T-helper 22 cell (primary cell): ENCODE measurements around the gene RNF208.
"Not testable (repeated sequence)": the region's sequence is repeated elsewhere in the genome, so short reads cannot be mapped to it uniquely, and the experiment has no call there.

Experiments
- DNase-seq: peaks from one replicate; pipeline ENCODE4 v3.0.0-alpha.2; 2020; ENCODE audit warnings: low read depth

RNF208 gene, protein sequence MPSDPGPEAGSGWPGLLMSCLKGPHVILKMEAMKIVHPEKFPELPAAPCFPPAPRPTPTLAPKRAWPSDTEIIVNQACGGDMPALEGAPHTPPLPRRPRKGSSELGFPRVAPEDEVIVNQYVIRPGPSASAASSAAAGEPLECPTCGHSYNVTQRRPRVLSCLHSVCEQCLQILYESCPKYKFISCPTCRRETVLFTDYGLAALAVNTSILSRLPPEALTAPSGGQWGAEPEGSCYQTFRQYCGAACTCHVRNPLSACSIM

DNA sequence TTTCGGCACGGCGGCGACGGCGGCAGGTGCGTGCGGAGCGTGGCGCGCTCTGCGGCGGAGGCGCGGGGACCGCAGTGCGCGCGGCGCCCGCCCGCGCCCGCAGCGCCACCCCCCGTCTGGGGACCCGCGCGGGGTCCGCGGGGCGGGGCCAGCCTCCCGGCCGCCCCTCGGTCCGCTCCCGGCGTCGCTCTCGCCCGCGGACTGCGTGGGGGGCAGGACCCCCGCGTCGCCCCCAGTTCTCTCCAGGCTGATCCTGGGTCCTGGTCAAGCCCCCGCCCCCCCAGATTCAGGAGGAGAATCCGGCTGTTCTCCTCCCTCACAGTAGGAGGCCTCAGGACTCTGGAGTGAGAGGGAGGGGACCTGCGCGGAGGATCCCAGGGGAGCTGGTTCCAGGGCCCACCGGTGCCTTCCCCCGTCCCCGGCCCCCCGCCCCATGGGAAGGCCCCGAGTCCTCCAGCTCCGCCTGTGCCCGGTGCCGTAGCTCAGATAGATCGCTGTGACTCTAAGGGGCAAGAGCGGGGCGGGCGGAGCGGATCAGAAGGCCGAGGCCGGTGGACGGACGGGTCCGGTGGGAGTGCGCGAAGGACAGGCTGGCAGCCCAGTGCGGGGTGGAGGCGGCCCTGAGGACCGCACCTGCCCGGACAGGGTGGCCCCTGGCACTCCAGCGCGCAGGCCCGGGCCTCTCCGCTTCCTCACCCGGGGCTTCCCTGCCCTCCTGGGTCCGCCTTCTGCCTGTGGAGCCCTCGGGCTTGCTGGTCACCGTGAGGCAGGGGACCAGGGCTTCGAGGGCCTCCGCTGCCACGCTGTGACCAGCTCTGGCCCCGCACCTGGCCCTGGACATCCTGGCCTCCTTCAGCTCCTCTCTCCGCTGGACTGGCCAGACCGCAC lies at the start of gene RNF208:
RNF208 (minus strand) TSS at position 51 of the 888 bp plus-strand sequence. CDS start 1,028 bp downstream, outside the sequence.
- no peak for DNase-seq

DNA sequence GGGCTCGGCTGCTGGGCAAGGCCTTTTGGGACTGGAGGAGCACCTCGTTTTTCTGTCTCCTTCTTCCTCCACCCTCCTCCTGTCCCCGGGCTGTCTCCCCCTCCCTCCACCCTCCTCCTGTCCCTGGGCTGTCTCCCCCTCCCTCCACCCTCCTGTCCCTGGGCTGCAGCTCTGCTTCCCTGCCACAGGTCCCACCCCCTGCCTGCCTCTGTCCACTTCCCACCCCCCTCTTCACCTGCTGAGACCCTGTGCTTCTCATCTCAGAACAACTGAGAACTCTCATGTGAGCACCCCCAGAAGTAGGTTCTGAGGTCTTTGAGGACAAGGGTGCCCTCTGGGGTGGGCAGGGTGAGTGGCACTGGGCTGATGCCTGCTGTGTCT lies 49.6 kb upstream of the RNF208 start:
- no peak for DNase-seq

DNA sequence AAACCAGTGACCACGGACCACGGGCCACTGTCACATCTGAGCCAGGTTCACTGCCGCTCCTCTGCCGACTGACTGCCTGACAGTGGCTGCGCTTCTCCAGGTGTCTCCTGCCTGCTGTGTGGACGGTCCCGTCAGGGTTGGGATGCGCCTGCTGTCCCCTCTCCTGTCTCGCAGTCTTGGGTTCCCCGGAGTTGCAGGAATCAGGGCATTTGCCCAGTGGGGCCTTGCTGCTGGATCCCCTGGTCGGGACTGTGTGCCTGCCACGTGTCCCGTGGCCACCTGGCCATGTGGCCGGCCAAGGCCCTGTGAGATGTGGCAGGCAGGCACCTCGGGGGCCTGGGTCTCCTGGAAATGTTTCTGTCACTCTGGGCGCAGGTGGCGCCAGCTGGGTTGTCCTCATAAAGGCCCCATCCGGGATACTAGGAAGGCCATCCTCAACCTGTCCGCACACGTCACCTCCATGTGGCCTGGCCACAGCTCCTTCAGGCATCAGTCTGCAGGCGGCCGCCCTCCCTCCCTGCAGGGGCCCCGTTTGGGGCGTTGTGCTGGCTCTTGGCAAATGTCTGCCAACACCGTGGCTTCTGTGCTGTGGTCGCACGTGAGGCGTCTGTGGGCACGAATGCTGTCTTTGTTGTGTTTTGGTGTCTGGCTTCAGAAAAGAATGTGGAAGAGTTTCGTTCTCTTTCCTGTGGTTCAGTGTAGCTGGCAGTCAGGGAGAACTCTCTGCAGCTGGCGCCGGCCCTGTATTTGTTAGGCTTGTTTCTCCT lies 49.1 kb upstream of the RNF208 start:
- no peak for DNase-seq

DNA sequence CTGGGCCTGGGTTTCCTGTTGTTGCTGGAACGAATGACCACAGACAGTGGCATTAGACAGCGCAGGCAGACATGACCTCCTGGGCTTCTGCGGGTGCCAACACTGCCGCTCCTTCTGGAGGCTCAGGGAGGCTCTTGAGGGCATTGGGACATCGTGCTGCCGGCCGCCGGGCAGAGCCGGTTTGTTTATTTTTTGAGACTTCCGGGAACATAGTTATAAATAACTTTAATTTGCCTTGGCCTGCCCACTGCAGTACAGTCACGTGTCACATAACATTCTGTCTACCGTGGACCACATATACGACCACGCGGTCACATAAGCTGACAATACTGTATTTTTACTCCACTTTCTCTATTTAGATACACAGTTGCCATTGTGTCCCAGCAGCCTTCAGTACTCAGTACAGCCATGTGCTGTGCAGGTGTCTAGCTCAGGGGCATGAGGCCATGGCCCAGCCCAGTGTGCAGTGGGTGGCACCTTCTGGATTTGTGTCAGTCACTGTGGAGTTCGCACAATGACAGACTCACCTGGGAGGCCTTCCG lies 47.3 kb upstream of the RNF208 start:
- no peak for DNase-seq

DNA sequence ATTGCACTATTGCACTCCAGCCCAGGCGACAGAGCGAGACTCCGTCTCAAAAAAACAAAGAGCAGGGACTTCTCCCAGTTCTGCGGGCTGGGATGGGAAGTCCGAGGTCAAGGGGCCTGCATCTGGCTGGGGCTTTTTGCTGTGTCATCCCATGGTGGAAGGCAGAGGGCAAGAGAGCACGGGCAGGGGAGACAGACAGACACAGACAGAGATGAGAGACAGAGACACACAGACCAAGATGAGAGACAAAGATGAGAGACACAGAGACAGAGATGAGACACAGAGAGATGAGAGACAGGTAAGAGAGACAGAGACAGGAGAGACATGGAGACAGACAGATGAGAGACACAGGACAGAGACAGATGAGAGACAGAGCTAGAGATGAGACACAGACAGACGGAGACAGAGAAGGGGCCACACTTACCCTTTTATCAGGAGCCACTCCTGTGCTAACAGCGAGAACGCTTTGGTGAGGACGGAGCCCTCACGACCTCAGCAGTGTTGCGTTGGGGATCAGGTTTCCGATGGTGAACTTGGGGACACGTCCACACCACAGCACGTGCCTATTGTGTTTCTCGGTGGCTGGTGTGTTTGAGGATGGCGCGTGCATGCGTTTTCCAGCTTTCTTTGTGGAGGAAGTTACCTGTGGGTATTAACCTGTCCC lies 46.6 kb upstream of the RNF208 start:
- no peak for DNase-seq

DNA sequence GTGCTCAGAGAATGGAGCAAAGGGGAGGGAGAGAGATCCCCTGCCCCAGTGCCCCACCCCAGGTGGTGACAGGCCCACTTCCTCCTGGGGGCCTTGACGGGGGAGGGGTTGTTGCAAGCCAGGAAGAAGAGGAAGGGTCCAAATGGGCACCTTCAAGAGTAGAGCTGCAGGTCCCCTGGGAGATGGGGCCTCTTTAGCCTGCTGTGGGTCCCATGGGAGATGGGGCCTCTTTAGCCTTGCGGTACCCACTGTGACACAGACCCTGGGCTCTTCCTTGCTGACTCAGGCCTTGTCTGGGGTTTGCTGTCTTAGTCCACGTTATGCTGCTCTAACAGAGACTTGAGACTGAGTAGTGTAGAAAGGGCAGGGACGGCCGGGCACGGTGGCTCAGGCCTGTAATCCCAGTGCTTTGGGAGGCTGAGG lies 45.9 kb upstream of the RNF208 start:
- no peak for DNase-seq

DNA sequence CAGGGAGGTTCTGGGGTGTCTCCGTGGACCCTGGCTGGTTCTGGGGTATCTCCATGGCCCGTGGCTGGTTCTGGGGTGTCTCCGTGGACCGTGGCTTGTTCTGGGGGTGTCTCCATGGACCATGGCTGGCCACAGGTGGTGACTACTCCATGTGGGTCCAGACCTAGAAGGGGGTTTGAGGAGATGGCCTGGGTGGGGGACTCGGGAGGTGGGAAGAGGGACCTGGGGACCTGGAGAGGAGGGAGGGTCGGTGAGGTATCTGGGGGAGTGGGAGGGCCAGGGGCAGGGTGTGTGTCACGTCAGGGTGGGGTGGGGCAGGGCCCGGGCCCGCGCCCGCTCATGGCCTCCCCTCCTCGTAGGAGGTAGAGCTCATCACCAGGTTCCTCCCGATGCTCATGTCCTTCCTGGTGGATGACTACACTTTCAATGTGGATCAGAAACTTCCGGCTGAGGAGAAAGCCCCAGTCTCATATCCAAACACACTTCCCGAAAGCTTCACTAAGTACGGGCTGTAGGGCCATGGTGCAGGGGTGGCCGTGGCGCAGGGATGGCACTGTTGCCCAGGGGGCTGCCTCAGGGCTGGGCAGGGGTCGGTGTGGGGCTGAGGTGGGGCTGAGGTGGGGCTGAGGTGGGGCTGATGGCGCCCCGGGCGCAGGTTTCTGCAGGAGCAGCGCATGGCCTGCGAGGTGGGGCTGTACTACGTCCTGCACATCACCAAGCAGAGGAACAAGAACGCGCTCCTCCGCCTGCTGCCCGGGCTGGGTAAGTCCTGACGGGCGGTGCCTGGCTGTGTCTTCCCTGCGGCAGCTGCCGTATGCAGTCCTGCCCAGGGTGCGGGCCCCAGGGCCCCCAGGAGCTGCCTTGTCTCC lies 44.8 kb upstream of the RNF208 start:
- no peak for DNase-seq

DNA sequence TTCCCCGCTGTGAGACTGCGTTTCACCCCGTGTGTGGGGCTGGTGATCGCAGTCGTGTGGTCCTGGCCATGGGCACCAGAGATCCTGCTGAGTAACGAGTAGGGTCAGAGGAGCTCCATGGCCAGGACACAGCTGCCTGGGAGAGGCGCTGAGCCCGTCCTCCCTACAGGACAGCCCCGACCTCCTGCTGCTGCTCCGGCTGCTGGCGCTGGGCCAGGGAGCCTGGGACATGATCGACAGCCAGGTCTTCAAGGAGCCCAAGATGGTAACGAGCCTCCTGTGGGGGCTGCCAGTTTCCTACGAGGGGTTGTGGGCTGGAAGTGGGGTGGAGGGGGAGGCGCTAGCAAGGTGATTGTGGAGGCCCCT lies 44.1 kb upstream of the RNF208 start:
- no peak for DNase-seq

DNA sequence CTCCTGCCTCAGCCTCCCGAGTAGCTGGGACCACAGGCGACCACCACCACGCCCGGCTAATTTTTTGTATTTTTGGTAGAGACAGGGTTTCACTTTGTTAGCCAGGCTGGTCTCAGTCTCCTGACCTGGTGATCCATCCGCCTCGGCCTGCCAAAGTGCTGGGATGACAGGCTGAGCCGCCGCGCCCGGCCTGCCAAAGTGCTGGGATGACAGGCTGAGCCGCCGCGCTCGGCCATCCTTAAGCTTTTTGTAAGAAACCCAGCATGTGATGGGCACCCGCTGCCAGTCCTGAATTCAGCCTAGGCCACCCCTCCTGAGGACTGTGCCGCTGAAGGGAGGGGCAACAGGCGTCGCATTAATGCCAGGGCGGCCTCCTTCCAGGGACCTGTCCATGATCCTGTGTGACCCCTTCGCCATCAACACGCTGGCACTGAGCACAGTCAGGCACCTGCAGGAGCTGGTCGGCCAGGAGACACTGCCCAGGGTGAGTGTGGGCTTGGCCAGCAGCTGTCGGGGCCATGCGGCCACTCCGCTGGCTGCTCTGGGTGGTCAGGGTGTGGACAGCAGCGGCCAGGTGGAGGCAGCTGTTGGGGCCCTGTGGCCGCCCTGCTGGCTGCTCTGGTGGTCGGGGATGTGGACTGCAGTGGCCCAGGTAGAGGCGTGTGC lies 43.6 kb upstream of the RNF208 start:
- no peak for DNase-seq

DNA sequence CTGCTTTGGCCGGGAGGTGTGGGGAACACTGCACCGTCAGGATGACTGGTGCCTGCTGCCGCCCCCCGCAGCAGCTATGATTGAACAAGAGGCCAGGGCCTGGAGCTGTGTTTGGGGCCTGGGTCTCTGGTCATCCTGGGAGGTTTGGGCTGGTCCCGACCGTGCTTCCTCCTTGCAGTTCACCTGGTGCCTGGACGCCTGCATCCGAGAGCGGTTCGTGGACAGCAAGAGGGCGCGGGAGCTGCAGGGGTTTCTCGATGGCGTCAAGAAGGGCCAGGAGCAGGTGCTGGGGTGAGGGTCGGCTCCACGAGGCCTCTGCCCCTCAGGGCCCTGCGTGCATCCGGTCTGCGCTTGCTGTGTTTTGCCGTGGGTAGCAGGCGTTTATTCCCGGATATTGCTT lies 42.0 kb upstream of the RNF208 start:
- no peak for DNase-seq

DNA sequence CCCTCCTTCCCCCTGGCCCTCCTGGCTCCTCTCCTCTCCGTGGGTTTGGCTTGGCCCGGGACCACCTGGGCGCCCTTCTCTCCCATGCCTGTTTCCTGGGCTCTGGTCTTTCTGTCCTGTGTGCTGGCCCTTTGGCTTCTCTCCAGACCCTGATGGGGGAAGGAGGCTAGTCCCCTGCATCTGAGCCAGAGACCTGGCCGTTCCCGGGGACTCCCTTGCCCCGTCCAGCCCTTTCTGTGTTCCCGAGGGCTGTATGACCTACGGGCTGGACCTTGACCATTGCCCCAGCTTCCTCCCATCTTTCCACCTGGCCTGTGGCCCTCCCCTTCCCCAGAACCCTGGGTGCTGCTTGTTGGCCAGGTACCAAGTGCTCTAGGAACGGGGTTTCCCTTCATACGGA lies 41.5 kb upstream of the RNF208 start:
- DNase-seq = no peak

DNA sequence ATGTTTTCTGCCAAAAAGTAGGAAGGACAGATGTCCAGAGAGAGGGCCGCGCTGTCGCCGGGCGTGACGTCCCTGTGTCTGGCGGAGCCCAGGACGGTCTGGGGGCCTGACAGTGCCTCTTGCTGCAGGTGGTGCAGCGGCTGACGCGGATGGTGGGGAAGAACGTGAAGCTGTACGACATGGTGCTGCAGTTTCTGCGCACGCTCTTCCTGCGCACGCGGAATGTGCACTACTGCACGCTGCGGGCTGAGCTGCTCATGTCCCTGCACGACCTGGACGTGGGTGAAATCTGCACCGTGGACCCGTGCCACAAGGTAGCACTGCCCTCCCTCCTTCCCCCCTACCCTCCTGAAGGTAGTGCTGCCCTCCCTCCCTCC lies 40.9 kb upstream of the RNF208 start:
- no peak for DNase-seq

DNA sequence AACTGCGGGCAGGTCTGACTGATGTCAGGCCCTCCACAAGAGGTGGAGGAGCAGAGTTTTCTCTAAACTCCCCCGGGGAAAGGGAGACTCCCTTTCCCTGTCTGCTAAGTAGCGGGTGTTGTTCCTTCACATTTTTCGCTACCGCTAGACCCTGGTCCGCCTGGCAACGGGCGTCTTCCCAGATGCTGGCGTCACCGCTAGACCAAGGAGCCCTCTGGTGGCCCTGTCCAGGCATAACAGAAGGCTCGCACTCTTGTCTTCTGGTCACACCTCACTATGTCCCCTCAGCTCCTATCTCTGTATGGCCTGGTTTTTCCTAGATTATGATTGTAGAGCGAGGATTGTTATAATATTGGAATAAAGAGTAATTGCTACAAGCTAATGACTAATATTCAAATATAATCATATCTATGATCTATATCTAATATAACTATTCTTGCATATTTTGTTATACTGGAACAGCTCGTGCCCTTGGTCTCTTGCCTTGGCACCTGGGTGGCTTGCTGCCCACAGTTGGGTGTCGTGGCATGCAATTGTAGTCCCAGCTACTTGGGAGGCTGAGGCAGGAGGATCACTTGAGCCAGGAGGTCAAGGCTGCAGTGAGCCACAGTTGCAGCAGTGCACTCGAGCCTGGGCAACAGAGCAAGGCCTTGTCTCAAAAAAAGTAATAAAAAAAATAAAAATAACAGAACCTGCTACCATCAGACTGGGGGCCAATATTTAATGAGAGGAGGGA lies 40.3 kb upstream of the RNF208 start:
- DNase-seq = not testable (repeated sequence)

DNA sequence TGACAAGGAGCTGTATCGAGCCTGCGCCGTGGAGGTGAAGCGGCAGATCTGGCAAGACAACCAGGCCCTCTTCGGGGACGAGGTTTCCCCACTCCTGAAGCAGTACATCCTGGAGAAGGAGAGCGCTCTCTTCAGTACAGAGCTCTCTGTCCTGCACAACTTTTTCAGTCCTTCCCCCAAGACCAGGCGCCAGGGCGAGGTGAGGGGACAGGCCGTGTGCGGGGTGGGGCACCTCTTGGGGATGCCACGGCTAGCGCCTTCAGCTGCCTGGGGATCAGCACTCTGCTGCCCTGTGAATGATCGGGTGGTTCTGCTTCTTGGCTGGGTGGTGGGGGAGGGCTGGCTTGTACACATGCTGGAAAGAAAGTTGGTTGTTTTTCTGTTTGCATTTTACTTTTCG lies 34.8 kb upstream of the RNF208 start:
- no peak for DNase-seq

DNA sequence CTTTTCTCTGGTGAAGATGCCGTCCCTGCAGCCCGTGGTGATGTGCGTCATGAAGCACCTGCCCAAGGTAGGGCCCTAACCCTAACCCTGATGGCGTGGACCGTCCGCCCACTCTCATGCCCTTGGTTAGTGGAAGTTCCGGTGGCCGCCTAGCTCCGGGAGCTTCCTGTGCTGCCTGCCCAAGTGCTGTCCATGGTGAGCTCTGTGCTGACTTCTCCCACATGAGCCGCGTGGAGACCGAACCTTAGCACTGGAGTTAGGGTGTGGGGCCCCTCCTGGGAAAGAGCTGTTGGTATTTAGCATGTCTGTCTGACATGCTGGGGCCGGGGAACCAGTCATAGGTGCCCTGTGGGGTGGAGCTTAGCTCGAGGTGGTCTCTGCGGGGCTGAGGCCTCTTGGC lies 34.3 kb upstream of the RNF208 start:
- no peak for DNase-seq

DNA sequence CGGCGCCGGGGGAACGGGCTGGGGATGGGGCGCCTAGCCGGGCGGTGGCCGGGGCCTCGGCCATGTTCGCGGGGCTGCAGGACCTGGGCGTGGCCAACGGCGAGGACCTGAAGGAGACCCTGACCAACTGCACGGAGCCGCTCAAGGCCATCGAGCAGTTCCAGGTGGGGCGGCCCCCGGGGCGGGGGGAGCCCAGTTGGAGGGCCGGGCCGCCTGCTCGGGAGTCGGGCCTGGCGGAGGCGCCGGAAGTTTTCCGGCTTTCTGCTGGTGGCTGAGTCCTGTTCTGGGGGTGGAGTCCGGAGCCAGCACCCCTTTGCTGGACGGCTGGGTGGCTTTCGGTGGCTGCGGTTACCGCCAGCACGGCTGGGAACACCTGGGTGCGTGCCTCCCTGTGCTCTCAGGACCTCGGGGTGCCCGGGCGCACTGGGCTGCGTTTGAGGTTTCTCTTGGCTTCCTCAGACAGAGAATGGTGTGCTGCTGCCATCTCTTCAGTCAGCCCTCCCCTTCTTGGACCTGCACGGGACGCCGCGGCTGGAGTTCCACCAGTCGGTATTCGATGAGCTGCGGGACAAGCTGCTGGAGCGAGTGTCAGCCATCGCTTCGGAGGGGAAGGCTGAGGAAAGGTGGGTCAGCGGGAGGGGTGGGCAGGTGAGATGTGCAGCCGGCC lies 33.5 kb upstream of the RNF208 start:
- DNase-seq = no peak

DNA sequence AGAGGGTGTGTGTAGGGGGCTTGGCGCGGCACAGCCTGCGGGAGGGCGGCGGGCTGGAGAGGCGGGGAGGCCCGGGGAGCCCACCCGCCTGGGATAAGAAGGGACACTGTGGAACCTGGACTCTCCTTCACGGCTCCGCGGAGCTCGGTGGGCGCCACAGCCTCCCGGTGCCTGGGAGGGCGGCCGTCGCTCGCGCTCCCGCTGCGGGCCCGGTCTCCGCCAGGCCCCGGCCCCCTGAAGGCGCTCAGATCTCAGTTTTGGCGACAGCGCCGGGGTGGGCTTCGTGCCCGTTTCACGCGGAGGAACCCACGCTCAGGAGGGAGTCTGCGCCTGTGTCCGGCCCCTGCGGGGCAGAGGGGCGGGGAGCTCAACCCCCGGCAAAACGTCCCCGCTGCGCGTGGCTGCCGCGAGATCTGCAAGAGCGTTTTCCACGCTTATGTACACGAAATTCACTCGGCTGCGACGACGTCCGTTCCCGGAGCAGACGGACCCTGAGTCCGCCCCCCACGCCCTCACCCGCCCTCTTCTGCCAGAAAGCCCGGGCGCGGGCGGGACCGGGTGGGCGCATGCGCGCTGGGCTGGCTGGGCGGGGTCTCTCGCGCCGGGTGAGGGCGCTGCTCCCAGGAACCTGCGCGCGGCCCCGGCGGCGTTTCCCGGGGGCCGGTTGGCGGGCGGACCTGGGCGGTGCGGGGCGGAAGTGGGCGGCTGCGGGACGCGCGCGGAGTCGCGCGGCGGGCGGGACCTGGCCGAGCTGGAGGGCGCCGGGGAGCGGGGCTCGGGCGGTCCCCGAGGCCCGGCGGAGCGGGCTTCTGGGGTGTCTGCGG lies 32.8 kb upstream of the RNF208 start, which contains the start of gene NELFB:
NELFB (plus strand) TSS at position 704 of the 824 bp plus-strand sequence.
- peak; percentile 90 for DNase-seq
